Myometrial cell (primary cell): Measurements from ENCODE around the gene RNF32. TPM values are rescaled to one million over a fixed set of nuclear protein-coding genes. Genes with fewer than 3 reads are reported as not detected.

Experiments used
- total RNA-seq: library from RNA; depleted of rRNA; stranded (reverse); fragments of >200 nt; gene quantifications from 2 replicates; pipeline ENCODE4 v1.2.3, GENCODE V29; 2015

The RNF32 gene
- total RNA-seq: 0.29 and 2.8 TPM in 2 replicates

GRCh38 chr7:156640257-156640948, at the start of gene RNF32:
RNF32 (plus strand) TSS chr7:156640774; CDS start chr7:156643878, 3,104 bp downstream.

